HG03108 (cell line): ENCODE results near the gene FAHD1.
"Not testable (repeated sequence)": the region's sequence is repeated elsewhere in the genome, so short reads cannot be mapped to it uniquely, and the experiment has no call there.

Source experiments
- ATAC-seq: cut with Tn5 transposase; IDR thresholded peaks from one replicate; pipeline ENCODE4 v1.9.1; 2021; ENCODE audit warnings: moderate library complexity; ENCODE audit not compliant: unreplicated experiment

Gene FAHD1

DNA sequence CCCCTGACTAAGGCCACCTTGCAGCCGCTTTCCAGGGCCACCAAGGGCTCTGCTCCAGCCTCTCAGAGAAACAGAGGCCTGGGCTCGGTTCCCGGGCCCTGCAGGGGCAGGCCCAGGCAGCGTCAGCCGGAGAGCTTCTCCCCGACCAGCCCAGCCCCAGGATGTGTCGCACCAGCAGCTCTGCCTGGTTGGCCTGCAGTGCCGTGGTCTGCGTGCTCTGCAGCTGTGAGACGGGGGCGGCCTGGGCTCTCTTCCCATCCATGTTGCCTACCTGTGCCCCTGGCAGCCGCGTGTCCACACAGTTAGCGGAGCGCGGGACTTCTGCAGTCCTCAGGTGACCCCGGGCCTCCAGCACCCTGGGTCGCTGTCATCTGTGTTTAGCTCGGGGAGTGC, 38.3 kb upstream of the FAHD1 start:
- no peak for ATAC-seq

DNA sequence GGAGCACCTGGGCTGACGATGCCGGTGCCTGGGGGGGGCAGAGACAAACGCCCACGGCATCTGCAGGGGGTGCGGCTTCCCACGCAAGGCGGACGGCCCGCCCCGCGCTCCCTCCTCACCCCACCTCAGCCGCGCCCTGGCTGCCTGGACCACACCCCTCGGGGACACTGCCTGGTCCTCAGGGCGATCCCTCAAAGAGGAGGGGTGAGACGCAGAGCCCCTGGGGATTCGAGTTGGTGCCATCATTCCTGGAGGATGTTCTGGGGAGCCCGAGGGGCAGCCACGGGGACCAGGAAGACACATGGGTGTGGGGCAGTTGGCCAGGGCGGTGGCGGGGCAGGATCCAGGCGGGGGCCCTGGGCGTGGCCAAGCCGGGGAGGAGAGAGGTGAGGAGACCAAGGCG, 37.4 kb upstream of the FAHD1 start:
- ATAC-seq, result no peak

DNA sequence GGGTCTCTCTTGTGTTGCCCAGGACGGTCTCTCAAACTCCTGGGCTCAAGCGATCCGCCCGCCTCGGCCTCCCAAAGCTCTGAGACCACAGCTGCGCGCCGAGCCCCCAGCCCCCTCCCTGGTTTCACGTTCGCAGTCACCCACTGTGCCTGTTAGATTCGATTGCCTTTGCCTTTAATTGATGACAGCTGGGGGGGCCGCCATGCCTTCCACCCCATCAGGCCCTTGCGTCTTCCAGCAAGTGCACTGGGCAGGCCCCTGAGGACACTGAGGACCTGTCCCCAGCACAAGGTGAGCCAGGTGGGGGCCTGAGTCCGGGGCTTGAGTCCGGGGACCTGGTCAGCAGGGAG, 36.8 kb upstream of the FAHD1 start:
- ATAC-seq, result no peak

DNA sequence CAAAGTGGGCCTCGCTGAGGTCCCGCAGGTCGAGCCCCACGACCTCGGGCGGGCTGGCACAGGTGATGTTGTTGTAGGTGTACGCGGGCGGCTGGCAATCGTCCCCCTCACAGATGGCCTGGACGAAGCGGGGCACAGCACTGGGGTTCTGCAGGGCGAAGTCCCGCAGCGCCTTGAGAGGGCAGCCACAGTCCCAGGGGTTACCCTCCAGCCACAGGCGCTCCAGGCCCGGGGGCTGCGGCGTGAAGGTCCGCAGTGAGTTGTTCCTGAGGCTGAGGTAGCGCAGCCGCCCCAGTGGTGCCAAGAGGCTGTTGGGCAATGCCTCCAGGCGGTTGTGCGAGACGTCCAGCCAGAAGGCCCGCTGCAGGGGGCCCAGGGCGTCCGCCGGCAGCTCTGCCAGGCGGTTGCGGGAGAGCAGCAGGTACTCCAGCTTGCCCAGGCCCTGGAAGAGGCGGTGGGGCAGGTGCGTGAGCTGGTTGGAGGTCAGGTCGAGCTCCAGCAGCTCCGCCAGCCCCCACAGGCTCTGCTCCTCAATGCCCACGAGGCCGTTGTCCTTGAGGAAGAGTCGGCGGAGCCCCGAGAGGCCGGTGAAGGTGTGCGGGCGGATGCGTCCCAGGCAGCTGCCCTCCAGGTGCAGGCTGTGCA, 36.3 kb upstream of the FAHD1 start:
- no peak for ATAC-seq

DNA sequence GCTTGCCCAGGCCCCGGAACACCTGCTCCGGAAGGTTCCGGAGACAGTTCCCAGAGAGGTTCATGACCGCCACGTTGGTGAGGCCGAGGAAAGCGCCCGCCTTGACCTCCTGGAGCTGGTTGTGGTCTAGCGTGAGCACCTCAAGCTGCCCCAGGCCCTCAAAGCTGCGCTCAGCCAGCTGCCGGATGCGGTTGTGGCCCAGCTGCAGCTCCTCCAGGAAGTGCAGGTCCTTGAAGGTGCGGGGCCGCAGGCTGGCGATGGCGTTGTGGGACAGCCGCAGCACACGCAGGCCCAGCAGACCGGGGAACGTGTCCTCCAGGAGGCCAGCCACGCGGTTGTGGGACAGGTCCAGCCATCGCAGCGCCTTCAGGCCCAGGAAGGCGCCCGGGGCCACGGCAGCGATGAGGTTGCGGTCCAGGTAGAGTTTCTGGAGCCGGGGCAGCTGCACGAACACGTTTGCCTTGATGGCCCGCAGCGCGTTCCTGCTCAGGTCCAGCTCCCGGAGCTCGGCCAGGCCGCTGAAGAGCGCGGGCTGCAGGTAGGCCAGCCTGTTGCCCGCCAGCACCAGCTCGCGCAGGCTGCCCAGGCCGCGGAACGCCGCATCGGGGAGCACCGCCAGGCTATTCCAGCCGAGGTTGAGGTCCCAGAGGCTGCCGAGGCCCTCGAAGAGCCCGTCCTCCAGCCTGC, 35.6 kb upstream of the FAHD1 start:
- ATAC-seq, result no peak

DNA sequence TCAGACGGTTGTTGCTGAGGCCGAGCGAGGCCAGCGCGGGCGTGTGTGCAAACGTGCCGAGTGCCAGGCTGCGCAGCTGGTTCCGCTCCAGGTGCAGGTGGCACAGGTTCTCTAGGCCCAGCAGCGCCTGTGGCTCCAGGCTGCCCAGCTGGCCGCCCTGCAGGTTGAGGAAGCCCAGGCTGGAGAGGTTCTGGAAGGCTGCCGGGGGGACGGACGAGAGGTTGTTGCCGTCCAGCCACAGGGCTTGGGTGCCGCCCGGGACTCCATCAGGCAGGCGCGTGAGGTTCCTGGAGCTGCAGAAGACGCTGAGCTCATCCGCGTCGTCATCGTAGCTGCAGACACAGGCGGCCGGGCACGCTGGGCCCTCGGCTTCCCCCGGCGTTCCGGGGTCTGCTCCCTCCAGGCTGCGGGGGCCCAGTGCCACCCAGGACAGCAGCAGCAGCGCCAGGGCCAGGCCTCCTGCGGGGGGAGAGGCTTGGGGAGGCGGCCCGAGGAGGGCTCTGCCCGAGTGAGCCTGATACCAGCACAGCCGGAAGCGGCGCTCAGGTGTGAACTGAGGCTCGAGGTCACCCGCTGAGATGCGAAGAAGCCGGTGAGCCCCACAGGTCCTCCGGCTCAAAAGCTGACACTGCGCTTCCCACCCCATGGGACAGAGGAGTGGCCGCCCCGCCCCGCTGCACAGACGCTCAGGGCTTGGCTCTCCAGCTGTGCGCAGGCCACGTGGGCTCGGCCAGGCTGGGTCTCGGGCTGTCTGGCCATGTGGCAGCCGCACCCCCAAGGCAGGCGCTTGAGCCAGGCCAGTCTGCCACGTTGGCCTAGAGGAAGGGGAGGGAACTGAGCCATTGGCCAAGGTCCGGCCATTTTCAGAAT, 34.8 kb upstream of the FAHD1 start:
- ATAC-seq, result no peak

DNA sequence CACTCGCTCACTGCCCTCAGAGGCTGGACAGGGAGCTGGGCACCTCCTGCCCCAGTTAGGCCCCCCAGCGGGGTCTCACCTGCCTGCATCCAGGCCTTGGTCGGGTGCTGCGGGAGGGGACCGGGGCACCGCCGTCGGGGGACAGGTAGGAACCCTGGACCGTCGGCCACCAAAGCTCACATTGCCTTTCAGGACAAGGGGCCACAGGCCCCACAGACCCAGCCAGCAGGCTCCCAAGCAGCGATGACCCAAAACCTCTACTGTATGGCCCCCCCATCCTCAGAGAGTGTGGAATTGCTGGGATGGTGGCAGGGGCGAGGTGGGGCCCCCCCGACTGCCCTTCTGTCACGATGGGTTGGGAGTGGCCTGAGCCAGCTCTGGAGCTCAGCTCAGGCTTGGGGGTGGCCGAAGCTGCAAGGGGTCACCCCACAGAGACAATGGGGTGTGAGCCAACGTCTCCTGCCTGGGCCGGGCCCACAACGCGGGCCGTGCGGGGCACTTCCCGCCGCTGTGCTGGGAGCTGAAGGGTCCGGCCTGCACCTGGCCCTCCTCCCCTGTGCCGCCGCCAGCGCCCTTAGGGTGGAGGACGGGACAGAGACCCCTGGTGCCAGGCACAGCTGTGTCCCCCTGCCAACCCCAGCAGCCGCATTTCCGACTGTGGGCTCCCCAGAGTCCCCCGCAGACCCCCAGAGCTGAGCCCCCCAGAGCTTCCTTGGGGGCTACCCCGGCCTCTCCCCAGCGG, 34.0 kb upstream of the FAHD1 start:
- no peak for ATAC-seq

DNA sequence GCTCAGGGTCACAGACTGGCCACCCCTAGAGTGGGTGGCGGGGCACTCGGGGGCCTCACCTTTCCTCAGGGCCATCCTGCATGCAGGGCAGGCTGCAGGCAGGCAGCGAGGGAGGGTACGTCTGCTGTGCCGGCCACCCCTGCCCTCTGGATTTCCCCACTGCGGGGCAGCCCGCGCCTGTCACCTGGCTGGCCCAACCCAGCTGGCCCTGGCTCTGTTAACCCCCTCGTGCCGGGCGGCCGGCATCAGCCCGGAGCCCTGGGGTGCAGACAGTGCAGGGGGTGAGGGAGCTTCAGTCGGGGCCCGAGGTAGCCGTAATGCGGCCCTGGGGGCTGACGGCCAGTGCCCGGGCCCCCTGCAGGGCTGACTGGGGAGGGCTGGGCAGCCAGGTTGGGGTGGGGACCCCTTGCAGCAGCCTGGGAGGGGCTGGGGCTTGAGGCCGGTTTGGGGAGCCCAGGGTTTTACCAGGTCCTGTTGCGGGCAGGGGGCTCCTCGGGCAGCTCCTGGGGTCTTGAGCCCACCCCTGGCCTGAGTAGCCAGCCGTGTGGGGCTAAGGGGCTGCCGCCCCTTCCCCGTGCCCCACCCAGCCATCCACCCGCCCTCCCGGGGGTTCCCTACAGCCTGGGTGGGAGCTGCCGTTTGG, 33.3 kb upstream of the FAHD1 start, which contains the start of gene IGFALS:
Gene IGFALS (minus strand): TSS at position 128 of the 643 bp plus-strand sequence. CDS start 53 bp downstream, at position 75.
- no peak for ATAC-seq

DNA sequence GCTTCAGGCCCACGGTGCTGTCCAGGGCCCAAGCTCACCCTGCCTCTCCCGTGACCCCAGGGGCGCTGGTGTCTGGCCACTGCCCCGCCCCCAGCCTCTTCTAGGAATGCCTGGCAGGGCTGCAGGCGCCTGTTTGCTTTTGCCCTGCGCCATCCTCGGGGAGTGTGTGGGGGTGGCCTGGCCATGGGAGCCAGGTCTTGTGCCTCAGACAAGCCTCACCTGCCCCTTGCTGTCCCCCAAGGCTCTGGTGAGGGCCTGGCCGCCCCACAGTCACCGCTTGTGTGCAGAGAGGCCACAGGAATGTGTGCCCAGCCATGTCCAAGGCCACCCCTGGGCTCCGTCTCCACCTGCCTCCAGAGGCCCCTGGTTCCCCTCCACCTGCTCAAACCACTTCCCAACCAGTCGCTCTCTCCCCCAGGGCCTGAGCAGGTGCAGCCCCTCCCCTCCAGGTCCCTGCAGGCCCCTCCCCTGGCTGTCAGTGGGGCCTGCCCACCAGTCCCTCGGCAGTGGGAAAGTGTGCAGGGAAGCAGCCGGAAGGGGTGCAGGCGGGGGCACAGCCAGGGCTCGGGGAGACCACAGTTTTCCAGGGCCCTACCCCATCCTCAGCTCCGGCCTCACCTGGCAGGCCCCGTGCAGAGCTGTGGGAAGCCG, 32.7 kb upstream of the FAHD1 start:
- ATAC-seq, result no peak

DNA sequence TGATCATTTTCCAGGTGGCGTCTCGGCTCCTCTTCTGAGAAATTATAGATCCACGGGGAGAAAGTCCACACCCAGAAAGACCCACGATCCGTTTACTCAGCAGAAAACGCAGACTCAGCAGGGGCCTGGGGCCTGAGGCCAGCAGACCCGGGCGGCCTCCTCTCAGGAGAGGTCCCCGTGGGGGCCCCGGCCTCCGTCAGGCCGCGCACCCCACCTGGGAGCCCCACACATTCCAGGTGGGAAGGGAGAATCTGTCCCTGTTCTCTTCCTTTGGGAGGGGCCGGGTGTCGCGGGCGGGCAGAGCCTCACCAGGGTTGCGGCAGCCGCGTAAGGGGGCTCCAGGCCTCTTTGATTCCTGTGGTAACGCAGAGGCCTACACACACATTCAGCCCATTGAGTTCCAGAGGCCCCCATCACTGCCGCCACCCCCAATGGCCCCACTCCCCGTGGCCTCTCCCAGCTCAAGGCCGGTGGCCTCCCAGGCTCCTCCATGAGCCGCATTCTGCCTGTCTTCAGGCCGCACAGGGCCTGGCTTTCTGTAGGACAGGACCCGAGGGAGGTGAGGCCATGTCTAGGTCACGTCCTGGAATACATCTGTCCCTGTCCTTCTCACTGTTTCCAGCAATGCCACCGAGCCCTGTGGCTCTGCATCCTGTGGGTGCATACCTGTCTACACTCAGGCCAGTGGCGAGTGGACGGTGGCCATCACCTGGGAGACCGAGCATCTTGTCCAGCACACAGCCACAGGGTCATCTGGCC, 31.9 kb upstream of the FAHD1 start:
- no peak for ATAC-seq

DNA sequence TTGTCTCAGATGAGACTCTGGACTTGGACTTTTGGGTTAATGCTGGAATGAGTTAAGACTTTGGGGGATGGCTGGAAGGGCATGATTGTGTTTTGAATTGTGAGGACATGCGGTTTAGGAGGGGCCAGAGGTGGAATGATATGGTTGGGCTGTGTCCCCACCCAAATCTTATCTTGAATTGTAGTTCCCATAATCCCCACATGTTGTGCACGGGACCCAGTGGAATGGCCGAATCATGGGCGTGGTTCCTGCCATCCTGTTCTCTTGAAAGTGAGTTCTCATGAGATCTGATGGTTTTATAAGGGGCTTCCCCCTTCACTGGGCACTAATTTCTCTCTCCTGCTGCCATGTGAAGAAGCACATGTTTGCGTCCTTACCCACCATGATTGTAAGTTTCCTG, 27.7 kb upstream of the FAHD1 start:
- ATAC-seq, result not testable (repeated sequence)

DNA sequence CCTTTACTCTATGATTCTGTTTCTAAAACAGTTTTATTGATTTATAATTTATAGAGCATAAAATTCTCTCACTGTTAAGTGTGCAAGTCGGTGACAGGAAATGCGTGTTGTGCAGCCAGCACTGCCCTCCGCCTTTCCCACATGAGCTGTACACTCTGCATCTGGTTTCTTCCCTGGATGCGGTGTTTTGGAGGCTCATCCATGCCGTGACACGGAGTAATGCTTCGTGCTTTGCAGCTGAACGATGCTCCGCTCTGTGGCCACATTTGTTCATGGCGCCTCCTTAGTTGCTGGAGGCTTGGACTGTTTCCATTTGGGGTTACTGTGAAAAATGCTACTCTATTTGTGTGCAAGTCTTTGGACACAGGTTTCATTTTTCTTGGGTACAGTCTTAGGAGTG, 26.3 kb upstream of the FAHD1 start:
- ATAC-seq, result no peak

DNA sequence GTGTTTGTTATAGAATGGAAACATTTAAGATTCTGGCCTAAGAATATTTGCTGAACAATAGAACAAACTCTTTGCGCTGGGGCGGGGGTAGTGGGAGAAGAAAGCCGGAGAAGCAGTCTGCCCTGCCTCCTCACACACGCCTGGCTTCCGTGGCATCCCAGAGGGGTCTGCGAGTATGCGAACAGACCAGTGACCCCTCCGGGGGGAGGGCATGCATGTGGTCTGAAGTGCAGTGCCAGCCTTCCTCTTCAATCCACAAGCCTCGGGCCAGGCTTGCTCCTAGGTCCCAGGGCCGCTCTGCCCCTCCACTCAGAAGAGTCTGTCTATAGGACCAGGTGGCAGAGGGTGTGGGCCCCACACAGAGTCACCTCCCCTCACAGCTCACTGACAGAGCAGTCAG, 19.4 kb upstream of the FAHD1 start:
- no peak for ATAC-seq

DNA sequence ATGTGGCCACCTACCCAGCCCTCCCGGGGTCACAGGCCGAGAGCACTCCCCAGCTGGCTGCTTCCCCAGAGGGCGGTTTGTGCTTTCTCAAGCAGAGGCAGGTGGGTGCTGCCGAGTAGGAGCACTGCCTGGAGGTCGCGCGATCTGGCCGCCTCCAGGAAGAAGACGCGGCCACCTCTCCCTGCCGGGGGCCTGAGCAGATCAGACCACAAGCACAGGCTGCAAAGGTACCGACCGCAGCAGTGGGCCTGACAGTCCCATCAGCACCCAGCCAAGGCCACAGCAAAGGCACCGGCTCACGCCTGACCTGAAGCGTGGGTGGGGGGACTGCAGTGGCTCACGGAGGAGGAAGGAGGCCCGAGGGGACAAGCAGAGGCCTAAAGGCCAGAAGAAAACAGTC, 18.3 kb upstream of the FAHD1 start:
- ATAC-seq, result no peak

DNA sequence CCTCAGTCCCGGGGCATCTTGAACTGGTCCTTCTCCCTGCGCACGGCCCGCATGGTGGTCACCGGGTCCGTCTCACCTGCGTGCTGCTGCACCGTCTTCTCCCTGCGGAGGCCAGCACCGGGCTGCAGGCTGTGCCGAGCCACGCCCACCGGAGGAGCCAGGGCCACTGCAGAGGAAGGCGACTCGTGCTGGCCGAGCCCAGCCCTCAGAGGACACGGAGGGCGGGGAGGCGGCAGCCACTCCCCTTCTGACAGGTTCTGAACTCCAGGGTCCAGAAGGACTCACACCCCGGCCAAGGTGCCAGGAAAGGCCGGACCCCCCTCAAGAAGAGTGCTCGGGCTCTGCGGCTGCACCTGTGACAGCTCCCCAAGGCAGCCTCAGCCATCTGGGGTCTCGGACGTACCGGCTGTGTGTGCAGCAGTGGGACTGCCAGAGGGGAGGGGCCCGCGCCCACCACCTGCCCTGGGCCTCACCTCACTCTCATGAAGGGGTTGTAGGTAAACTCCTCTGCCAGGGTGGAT, 17.7 kb upstream of the FAHD1 start:
- ATAC-seq, result no peak

DNA sequence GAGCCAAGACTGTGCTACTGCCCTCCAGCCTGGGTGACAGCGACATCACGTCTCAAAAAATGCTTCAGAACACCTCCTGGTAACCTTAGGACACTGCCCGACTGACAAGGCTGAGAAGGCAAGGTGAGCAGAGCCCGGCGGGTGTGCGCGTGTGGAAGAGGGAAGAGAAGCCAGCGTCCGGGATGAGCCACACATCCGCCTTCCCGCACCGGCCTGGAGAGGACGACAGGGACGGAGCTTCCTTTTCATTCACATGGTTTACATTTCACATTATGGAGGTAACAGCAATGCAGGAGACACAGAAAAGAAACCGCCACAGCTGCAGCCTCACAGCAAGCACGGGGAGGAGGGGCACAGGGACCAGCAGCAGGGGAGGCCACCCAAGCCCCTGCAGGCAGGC, 16.9 kb upstream of the FAHD1 start:
- ATAC-seq, result no peak

DNA sequence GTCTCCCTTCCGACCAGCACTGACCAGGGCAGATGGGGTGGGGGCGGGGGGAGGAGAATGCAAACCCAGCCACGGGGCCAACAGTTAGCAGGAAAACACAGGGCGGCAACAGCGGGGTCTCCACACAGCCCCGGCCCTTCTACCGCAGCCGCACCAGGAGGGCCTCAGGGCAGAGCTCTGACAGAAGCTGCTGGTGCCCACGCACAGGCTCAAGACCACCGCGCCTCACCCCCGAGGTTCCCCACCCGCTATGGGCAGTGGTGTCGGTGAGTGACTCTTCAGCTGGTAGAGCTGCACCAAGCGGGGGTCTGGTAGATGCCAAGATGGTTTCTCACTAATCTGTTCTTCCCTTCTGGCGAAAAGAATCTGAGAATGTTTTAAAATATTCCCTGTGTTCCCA, 16.5 kb upstream of the FAHD1 start:
- ATAC-seq, result no peak

DNA sequence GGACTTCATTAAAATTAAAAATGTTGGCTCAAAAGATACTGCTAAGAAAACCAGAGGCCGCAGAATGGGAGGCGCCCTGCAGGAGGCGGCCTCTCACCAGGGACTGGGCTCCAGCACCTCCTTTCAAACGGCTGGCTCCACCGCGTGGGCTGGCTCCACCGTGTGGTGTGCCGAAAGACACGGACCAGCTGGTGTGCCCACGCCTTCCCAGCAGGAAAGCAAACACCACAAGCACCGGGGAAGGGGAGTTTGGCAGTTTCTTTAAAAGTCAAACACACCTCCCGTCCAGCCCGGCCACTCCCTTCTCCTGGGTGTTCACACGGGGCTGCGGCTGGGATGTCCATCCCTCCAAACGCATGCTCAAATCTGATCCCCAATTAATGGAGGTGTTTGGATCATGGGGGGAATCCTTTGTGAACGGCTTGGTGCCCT, 14.3 kb upstream of the FAHD1 start:
- ATAC-seq, result no peak

DNA sequence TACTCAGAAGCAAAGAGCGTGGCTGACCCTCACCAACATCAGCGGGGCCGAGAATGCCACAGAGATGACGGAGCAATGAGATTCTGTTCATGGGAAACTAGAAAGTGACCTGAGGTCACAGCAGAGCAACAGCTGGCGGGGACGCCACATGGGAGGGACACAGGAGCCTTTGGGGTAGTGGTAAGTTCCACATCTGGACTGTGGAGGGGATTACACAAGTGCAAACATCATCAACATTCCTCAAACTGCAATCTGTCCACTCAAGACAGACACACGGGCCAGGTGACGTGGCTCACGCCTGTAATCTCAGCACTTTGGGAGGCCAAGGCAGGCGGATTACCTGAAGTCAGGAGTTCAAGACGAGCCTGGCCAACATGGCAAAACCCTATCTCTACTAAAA, 11.5 kb upstream of the FAHD1 start:
- ATAC-seq, result no peak
